Prostate gland (tissue), 2 donors: Measurements from ENCODE around the gene VAC14.

Source experiments
- POLR2A ChIP-seq: fragments of 450-650 bp; IDR thresholded peaks from one replicate; pipeline ENCODE4 v1.6.1; 2016; ENCODE audit warnings: antibody characterized with exemption, mild to moderate bottlenecking
- POLR2AphosphoS5 ChIP-seq: sonication (generic); formaldehyde crosslinking; IDR thresholded peaks from one replicate; pipeline ENCODE4 v1.6.1; 2017; ENCODE audit warnings: antibody characterized with exemption
- TF ChIP-seq, protein P1 (sequence below), 4 experiments: fragments of 200-600 bp in 2 of 4; fragments of 450-650 bp in 2 of 4; sonication (generic) in 2 of 4; IDR thresholded peaks; 1 replicate in 3 of 4; 2 replicates in 1 of 4; pipeline ENCODE4 v1.5.1; 2016 to 2019; ENCODE audit warnings: antibody characterized with exemption in 4 of 4, mild to moderate bottlenecking in 2 of 4, moderate library complexity in 2 of 4

DNA sequence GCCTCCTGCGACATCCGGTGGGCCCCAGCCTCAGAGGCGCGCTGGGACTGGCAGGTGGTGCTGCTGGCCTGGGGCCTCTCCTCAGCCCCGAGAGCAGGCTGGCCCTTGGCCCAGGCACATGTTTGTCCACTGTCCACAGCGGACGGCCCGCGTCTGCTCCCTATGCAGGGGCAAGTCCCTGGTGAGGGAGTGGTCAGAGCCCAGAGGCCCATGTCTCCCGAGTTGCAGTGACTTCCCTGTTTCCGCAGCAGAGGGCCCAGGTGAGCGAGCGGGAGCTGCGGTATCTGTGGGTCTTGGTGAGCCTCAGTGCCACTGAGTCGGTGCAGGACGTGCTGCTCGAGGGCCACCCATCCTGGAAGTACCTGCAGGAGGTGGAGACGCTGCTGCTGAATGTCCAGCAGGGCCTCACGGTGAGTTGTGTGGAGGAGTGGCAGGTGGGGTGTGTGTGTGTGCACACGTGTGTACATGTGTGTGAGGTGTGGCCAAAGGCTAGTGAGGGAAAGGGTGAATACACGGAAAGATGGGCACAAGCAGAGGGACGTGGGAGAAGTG is 144.2 kb downstream of the VAC14 start:
- TF ChIP-seq POLR2AphosphoS5 (no peak), POLR2A (no peak)
- TF ChIP-seq, protein P1, sequence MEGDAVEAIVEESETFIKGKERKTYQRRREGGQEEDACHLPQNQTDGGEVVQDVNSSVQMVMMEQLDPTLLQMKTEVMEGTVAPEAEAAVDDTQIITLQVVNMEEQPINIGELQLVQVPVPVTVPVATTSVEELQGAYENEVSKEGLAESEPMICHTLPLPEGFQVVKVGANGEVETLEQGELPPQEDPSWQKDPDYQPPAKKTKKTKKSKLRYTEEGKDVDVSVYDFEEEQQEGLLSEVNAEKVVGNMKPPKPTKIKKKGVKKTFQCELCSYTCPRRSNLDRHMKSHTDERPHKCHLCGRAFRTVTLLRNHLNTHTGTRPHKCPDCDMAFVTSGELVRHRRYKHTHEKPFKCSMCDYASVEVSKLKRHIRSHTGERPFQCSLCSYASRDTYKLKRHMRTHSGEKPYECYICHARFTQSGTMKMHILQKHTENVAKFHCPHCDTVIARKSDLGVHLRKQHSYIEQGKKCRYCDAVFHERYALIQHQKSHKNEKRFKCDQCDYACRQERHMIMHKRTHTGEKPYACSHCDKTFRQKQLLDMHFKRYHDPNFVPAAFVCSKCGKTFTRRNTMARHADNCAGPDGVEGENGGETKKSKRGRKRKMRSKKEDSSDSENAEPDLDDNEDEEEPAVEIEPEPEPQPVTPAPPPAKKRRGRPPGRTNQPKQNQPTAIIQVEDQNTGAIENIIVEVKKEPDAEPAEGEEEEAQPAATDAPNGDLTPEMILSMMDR (IDR thresholded peaks at IDR 0.05): no peak
